GDM1 (cell line): ENCODE measurements around the gene MGAT5B.
"Not testable (repeated sequence)": the region's sequence is repeated elsewhere in the genome, so short reads cannot be mapped to it uniquely, and the experiment has no call there.

Source experiments
- DNase-seq: peaks from one replicate; lab custom pipeline; 2025; lab: John Stamatoyannopoulos, UW

MGAT5B gene

GRCh38 chr17:76868176-76868668 lies at the start of gene MGAT5B:
Gene MGAT5B (plus strand): TSS chr17:76868404. CDS start chr17:76869030, 626 bp downstream.
- peak; percentile 55 for DNase-seq

GRCh38 chr17:76820039-76820438 lies 48.2 kb upstream of the MGAT5B start:
- no peak for DNase-seq

GRCh38 chr17:76820561-76820960 lies 47.6 kb upstream of the MGAT5B start:
- DNase-seq: no peak

- DNase-seq: no peak
Observed at GRCh38 chr17:76822184-76822778, 45.9 kb upstream of the MGAT5B start.

GRCh38 chr17:76824093-76824492 lies 44.1 kb upstream of the MGAT5B start:
- no peak for DNase-seq

- DNase-seq: no peak
Observed at GRCh38 chr17:76826330-76827068, 41.7 kb upstream of the MGAT5B start.

- DNase-seq: no peak
Observed at GRCh38 chr17:76827736-76828135, 40.5 kb upstream of the MGAT5B start.

GRCh38 chr17:76830987-76831715 lies 37.1 kb upstream of the MGAT5B start:
- DNase-seq: no peak

GRCh38 chr17:76833034-76833644 lies 35.1 kb upstream of the MGAT5B start:
- DNase-seq: no peak

- DNase-seq: no peak
Observed at GRCh38 chr17:76833747-76834146, 34.5 kb upstream of the MGAT5B start.

GRCh38 chr17:76834870-76835269 lies 33.3 kb upstream of the MGAT5B start:
- DNase-seq: no peak

GRCh38 chr17:76840443-76840767 lies 27.8 kb upstream of the MGAT5B start:
- DNase-seq: no peak

GRCh38 chr17:76840884-76841775 lies 27.1 kb upstream of the MGAT5B start:
- DNase-seq: no peak

GRCh38 chr17:76841776-76842405 lies 26.3 kb upstream of the MGAT5B start:
- no peak for DNase-seq

GRCh38 chr17:76843068-76843467 lies 25.1 kb upstream of the MGAT5B start:
- DNase-seq: not testable (repeated sequence)

- no peak for DNase-seq
Observed at GRCh38 chr17:76843703-76844484, 24.3 kb upstream of the MGAT5B start.

- DNase-seq: no peak
Observed at GRCh38 chr17:76844485-76844829, 23.7 kb upstream of the MGAT5B start.

GRCh38 chr17:76844846-76845245 lies 23.4 kb upstream of the MGAT5B start:
- no peak for DNase-seq

- DNase-seq: no peak
Observed at GRCh38 chr17:76845541-76846017, 22.6 kb upstream of the MGAT5B start.

- DNase-seq: no peak
Observed at GRCh38 chr17:76847031-76847430, 21.2 kb upstream of the MGAT5B start.
